Measurements from ENCODE around the gene CD44.

The CD44 gene

DNA sequence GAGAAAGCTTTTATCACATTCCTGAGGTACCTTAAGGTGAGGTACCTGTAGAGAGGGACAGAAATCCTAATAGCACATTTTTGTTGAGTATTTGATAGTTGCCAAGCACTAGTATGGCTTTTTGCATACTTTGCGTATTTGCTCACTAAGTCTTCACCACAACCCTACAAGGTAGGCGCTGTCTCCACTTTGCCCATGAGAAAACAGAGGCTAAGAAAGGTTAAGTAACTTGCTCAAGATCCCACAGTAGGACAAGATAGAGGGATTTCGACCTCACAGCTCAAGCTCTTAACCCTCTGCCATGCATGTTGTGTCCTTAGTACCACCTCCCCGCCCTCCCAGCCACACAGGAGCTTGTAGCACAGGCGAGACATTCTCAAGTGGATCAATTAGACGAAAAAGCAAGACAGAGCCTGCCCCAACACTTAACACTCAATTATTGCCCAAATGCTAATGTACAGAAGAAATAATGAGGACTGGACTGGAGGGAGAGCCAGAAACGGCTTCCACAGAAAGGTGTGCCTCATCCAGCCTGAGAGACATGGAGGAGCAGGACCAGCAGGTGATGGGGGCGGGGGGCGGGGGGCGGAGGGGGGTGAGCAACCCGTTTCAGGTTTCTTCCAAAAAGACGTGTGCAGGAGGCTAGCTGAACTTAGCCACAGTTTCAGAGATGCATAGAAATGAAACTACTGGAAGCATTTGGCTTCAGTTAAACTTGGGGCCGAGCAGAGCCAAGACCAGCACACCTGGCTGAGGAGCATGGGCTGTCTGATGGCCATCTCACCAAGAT lies 26.7 kb upstream of the CD44 start:
- FAIRE-seq = no peak

- no peak for FAIRE-seq
Observed at GRCh38 chr11:35112846-35113105, 26.2 kb upstream of the CD44 start.

- no peak for FAIRE-seq
Observed at GRCh38 chr11:35114906-35115687, 23.9 kb upstream of the CD44 start.

DNA sequence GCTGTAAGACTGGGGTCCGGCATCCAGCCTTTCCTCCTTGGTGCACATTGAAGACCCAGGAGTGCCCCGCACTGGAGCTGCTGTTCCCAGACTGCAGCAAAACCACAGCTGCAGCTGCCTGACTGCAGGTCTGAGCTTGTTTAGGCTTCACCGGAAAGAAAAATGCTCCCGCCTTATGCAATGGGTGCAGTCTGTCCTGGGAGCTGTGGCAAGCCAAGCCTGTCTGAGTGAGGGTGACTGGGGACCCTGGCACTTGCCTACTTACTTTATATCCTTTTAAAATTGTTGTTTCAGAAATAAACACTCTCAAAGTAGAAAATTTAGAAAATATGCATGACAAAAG lies 23.3 kb upstream of the CD44 start:
- FAIRE-seq = no peak

- FAIRE-seq = no peak
Observed at GRCh38 chr11:35116245-35116644, 22.7 kb upstream of the CD44 start.

GRCh38 chr11:35116762-35117640 lies 22.0 kb upstream of the CD44 start:
- FAIRE-seq = no peak

- FAIRE-seq = no peak
Observed at GRCh38 chr11:35118906-35119305, 20.1 kb upstream of the CD44 start.

DNA sequence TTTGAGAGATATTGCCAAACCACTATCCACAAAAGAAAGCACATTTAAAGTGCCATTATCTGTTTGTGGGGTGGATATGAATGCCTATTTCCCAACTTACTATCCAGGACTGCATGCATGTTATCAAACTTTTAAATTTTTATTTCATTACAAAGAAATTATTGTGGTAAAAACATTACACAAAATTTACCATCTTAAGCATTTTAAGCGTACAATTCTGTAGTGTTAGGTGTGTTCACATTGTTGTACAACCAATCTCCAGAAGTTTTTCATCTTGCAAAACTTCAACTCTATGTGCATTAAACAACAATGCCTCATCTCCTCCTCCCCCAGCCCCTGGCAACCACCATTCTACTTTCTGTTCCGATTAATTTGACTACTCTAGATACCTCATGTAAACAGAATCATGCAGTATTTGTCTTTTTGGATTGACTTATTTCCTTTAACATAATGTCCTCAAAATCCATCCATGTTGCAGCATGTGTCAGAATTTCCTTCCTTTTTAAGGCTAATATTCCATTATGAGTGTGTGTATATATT lies 17.6 kb upstream of the CD44 start:
- FAIRE-seq = no peak

- no peak for FAIRE-seq
Observed at GRCh38 chr11:35122308-35122707, 16.7 kb upstream of the CD44 start.

- FAIRE-seq = no peak
Observed at GRCh38 chr11:35126000-35126878, 12.7 kb upstream of the CD44 start.

GRCh38 chr11:35126879-35127581 lies 11.9 kb upstream of the CD44 start:
- no peak for FAIRE-seq

DNA sequence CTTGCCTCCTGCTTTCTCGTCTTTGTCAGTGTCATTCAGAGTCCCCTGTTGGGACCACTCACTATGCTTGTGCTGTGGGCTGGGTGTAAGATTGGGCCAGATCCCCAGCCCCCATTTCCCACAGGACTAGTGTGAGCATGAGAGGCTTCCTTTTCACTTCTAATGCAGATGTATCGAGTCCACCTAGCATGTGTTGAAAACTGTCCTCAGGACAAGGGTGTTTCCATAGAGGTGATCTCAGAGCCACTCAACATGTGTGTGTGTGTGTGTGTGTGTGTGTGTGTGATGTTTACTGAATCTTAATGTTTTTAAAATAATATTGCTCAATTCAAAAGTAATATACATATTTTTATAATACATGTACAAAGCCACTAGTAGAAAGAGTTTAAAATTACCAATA lies 11.4 kb upstream of the CD44 start:
- no peak for FAIRE-seq

- FAIRE-seq = no peak
Observed at GRCh38 chr11:35131094-35131493, 7.9 kb upstream of the CD44 start.

GRCh38 chr11:35131886-35132285 lies 7.1 kb upstream of the CD44 start:
- FAIRE-seq = no peak

DNA sequence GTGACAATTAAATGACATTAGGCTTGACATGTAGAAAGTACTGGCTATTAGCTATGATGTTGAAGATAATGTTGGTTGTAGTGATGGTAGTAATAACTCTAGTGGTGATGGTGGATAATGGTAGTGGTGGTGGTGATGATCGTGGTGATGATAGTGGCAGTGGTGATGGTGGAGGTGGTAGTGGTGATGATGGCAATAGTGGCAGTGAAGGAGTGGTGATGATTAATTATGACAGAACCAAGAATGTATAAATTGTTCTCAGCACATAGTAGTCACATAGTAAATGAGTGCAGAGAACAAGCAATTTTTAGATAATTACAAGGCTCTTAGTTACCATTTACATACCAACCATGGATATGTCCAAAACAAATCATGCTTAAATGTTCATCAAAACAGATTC lies 5.3 kb upstream of the CD44 start:
- no peak for FAIRE-seq

GRCh38 chr11:35134403-35135148 lies 4.4 kb upstream of the CD44 start:
- no peak for FAIRE-seq

DNA sequence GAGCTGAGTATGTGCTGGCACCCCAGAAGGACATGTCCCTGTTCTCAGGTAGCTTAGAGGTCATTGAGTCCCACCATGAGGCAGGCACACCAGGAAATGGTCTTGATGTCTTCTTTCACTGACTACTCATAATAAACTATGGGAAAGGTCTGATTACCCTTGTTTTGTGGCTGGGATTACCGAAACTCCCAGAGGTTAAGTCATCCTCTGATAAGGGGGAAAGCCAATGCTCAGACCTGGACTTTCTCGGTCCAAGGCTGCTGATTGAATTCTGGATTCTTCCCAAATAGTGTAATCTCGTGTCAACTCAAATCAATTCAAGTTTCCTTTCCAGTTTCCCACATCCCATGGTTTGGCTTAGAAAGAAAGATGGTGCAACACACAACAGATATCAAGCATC lies 3.7 kb upstream of the CD44 start:
- FAIRE-seq = no peak

DNA sequence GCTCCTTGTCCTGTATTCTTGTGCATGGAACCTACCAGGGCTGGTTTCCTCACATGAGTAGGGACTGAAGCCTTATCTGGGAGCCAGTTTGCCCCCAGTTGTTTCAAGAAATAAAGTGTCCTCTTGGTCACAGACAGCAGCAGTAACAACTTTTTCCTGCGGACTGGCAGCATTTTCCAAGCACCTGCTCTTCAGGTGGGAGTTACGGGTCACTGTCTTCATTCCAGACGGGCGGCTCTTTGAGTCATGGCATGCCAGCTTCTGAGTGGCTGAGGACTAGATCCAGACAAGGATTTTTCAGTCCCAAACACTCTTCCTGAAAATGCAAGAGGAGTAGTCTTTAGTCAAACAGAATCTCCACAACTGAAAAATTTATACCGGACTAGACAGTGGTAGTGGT lies 2.7 kb upstream of the CD44 start:
- FAIRE-seq = no peak

- FAIRE-seq = no peak
Observed at GRCh38 chr11:35138058-35138457, 913 bp upstream of the CD44 start.

- FAIRE-seq = no peak
Observed at GRCh38 chr11:35138606-35138942, 397 bp upstream of the CD44 start.

GRCh38 chr11:35139722-35140282 lies 831 bp downstream of the CD44 start:
- FAIRE-seq = no peak
